G401 (cell line): ENCODE data around the gene KDM4C. TPM values are rescaled to one million over a fixed set of nuclear protein-coding genes. Genes with fewer than 3 reads are reported as not detected.
A peak's percentile ranks its signal among the peaks of the same experiment; 100 is the strongest.

Source experiments
- DNase-seq: peaks from one replicate; pipeline ENCODE4 v3.0.0-alpha.2; 2015; ENCODE audit warnings: low spot score
- in situ Hi-C: cut with HindIII; loops from 2 replicates; pipeline ENCODE4 v1.10.0; 2016; ENCODE audit warnings: low sequenced_read_pairs, mixed read lengths
- total RNA-seq: library from RNA; depleted of rRNA; stranded (reverse); fragments of >200 nt; shearing (Covaris generic); gene quantifications from 2 replicates; pipeline ENCODE4 v1.2.3, GENCODE V29; 2014; rRNA removed

KDM4C gene
- total RNA-seq, 1 experiment from 2014 or later: 12.7 TPM

- in situ Hi-C loops: no loop called here
Measured at GRCh38 chr9:7192266-7192665, 434.5 kb downstream of the KDM4C start.

GRCh38 chr9:7195526-7195925, 437.8 kb downstream of the KDM4C start:
- DNase-seq: no peak
- in situ Hi-C loops: no loop called here

More at GRCh38 chr9:7192266-7192665, 434.5 kb downstream of the KDM4C start:
- no peak for DNase-seq

DNA sequence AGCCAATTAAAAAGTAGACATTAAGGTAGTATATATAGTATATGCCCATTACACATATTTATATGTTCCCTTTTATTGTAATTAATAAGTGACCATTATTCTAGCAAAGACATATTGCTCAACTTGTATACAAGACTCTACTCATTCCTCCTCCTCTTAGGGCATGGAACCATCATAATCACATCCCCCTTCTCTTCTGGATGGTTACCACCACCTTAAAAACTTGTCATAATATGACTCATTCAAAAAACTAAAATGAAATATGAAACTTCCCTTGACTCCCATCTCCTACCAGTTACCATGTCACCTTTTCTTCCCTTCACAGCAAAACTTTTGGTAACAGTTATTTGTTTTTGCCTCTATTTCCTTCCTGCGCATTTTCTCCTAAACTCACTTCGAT, 438.7 kb downstream of the KDM4C start:
- no peak for DNase-seq
- in situ Hi-C loops: no loop called here

GRCh38 chr9:7201196-7201595, 443.4 kb downstream of the KDM4C start:
- no peak for DNase-seq
- in situ Hi-C loops: no loop called here

DNA sequence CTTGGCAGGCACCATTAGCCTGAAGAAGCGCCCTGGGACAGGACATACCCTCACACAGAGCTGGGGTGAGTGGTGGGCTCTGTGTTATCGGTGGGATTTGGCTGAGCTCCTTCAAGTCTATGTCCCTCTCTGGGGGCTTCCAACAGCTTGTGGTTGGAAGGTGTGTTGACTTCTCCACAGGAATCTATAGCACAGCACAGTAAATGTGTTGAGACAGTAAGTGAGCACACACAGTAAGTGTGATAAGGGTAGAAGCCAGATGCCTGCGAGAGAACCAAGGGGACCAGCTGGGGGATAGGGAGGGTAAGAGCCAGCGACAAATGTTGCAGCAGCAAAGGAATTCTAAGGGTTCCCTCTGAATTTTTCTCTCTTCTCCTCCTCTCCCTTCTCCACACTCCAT, 448.0 kb downstream of the KDM4C start:
- in situ Hi-C loops: no loop called here

DNA sequence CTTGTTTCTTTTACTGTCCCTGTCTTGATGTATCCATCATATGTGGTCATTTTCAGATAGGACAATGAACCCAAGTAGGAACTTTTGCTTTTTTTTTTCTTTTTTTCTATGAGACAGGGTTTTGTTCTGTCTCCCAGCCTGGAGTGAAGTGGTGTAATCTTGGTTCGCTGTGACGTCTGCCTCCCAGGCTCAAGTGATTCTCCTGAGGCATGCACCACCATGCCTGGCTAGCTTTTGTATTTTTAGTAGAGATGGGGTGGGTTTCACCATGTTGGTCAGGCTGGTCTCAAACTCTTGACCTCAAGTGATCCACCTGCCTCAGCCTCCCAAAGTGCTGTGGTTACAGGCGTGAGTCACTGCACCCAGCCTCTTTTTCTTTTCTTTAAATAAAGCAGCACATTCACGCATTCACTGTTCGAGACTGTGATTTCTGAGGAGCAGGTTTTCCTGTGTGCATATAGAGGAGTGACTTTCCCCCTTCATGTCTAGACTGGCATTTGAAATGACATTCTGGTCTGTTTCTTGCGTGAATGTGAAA, 448.5 kb downstream of the KDM4C start:
- no peak for DNase-seq
- in situ Hi-C loops: no loop called here

More for the DNA sequence above, 448.0 kb downstream of the KDM4C start:
- no peak for DNase-seq

- peak; percentile 60 for DNase-seq
- in situ Hi-C loops: no loop called here
Measured at GRCh38 chr9:7209016-7209715, 451.4 kb downstream of the KDM4C start.

DNA sequence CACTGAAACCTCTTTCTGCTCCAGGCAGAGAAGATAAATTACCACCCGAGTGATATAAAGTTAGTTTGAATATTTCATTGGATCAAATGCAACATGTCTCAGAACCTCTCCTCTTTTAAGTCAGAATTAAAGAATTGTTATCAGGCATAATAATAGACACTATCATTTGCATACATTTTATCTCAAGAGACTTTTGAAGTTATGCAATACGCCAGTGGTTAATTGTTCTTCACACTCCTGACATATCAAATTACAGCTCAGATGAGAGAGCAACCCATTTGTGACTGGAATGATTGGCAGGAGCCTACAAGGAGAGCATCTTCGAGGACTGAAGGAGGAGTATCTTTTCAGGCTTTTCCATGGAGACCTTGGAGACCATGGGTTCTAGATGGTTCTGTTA, 452.2 kb downstream of the KDM4C start:
- DNase-seq: no peak
- in situ Hi-C loops: no loop called here

- in situ Hi-C loops: no loop called here
- no peak for DNase-seq
Measured at GRCh38 chr9:7210854-7211637, 453.3 kb downstream of the KDM4C start.

DNA sequence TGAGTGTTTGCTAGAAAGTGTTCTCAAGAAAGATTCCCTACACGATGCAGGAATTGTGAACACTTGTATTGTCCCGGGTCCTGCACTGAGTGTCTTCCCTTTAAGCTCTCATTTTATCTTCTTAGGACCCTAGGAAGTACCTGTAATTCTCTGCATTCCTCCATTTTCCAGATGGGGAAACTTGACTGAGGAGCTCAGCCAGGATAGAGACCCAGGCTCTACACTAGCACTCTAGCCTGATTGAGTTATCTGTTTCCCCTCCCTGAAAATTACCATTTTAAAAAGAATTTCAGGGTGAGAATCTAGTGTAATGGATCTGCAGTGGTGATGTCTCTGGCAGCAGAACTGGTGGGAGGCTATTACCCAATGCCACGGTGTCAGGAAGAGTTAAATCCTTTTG, 453.9 kb downstream of the KDM4C start:
- in situ Hi-C loops: no loop called here
- DNase-seq: no peak

- in situ Hi-C loops: no loop called here
- DNase-seq: no peak
Measured at GRCh38 chr9:7212101-7212500, 454.3 kb downstream of the KDM4C start.

GRCh38 chr9:7216004-7216841, 458.4 kb downstream of the KDM4C start:
- DNase-seq: no peak
- in situ Hi-C loops: no loop called here

DNA sequence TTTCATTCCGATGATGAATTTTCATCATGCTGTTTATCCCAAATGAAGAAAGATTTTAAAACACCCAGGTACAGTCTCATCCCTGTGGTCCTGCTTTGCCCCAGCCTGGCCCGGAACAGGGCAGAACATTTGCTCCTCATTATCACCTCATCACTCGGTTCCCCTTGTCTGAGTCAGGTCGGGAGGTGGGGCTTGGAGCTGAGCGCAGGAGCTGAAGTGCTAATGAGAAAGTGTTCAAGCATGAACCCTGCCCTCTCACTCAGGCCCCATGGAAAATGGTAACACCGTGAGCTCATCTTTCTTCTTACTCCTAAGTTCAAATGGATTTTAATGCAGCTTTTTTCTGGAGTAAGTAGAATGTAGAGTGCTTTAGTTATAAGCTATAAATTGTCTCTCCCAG, 466.2 kb downstream of the KDM4C start:
- no peak for DNase-seq
- in situ Hi-C loops: no loop called here

Other genes with a start within 250 kb of the KDM4C start
- 16.6 and 26.3 TPM in 2 replicates for gene GLDC, start 112.2 kb upstream of the KDM4C start, total RNA-seq